NCI-H187 treated with DMSO at 0.1 percent for 48 hours (cell line): ENCODE results near the gene SFTPB.

Experiments
- DNase-seq: peaks from one replicate; lab custom pipeline; 2025; lab: John Stamatoyannopoulos, UW

Gene SFTPB

GRCh38 chr2:85613717-85614515 is 54.1 kb downstream of the SFTPB start:
- DNase-seq, result no peak

- no peak for DNase-seq
These were observed 56.1 kb downstream of the SFTPB start, which contains the start of gene C2orf68 for GRCh38 chr2:85611705-85612587. TSS of gene C2orf68 (minus strand) at chr2:85612066. CDS start at chr2:85611984, 82 bp downstream.

GRCh38 chr2:85611217-85611704 is 56.7 kb downstream of the SFTPB start:
- DNase-seq, result no peak
